Keratinocyte (primary cell): Measurements from ENCODE around the gene TMEM187. TPM values are rescaled to one million over a fixed set of nuclear protein-coding genes. Genes with fewer than 3 reads are reported as not detected.

Experiments used
- DNase-seq: peaks from one replicate; pipeline ENCODE4 v3.0.0-alpha.2; 2011; ENCODE audit warnings: low read depth, missing footprints, low spot score
- FAIRE-seq: peaks from 2 replicates; lab custom pipeline; 2011; peaks lifted over from hg19 to GRCh38; lab: Jason Lieb, UNC
- H2AFZ ChIP-seq: 2 replicates; pipeline ENCODE4 v1.6.0; 2012; ENCODE audit warnings: low read length, control low read depth, inconsistent platforms; ENCODE audit not compliant: control insufficient read depth
- H3K27ac ChIP-seq: 2 replicates; pipeline ENCODE4 v1.5.1; 2011; ENCODE audit warnings: low read length; ENCODE audit not compliant: control insufficient read depth, insufficient read depth
- H3K27me3 ChIP-seq: 3 replicates; pipeline ENCODE4 v1.6.0; 2011; ENCODE audit warnings: low read length; ENCODE audit not compliant: control insufficient read depth, insufficient read depth; ENCODE audit errors: extremely low read depth
- H3K36me3 ChIP-seq, 2 experiments: 2 replicates in 1 of 2; 3 replicates in 1 of 2; pipeline ENCODE4 v1.5.1; 2011; ENCODE audit warnings: low read length in 2 of 2, mild to moderate bottlenecking in 1 of 2; ENCODE audit not compliant: control insufficient read depth in 2 of 2, insufficient read depth in 2 of 2; ENCODE audit errors: extremely low read depth in 1 of 2
- H3K4me1 ChIP-seq: 3 replicates; pipeline ENCODE4 v1.5.1; 2011; ENCODE audit warnings: low read length; ENCODE audit not compliant: control insufficient read depth, insufficient read depth; ENCODE audit errors: extremely low read depth
- H3K4me2 ChIP-seq: 3 replicates; pipeline ENCODE4 v1.6.0; 2011; ENCODE audit warnings: low read depth, low read length; ENCODE audit not compliant: control insufficient read depth, insufficient read depth; ENCODE audit errors: extremely low read depth
- H3K4me3 ChIP-seq, 3 experiments: fragments of 200-600 bp in 1 of 3; sonication (generic) in 1 of 3; 2 replicates in 2 of 3; 3 replicates in 1 of 3; pipeline ENCODE4 v1.5.1; 2011 to 2016; ENCODE audit warnings: low read length in 3 of 3, mild to moderate bottlenecking in 3 of 3, control low read depth in 2 of 3, inconsistent platforms in 1 of 3, low read depth in 1 of 3, mixed read lengths in 1 of 3, mixed run types in 1 of 3, moderate library complexity in 1 of 3; ENCODE audit not compliant: control insufficient read depth in 2 of 3, insufficient read depth in 2 of 3; ENCODE audit errors: extremely low read depth in 1 of 3
- H3K79me2 ChIP-seq: 2 replicates; pipeline ENCODE4 v1.6.0; 2012; ENCODE audit warnings: low read length; ENCODE audit not compliant: control insufficient read depth, insufficient read depth
- H3K9ac ChIP-seq: 3 replicates; pipeline ENCODE4 v1.6.0; 2011; ENCODE audit warnings: low read length; ENCODE audit not compliant: control insufficient read depth, insufficient read depth; ENCODE audit errors: extremely low read depth
- H3K9me1 ChIP-seq: 3 replicates; pipeline ENCODE4 v1.6.0; 2011; ENCODE audit warnings: low read length; ENCODE audit not compliant: control insufficient read depth, insufficient read depth; ENCODE audit errors: extremely low read depth
- H3K9me3 ChIP-seq: 2 replicates; pipeline ENCODE4 v1.5.1; 2012; ENCODE audit warnings: low read depth, low read length; ENCODE audit not compliant: control insufficient read depth
- H4K20me1 ChIP-seq: 3 replicates; pipeline ENCODE4 v1.6.0; 2011; ENCODE audit warnings: low read length; ENCODE audit not compliant: control insufficient read depth, insufficient read depth; ENCODE audit errors: extremely low read depth
- EZH2 ChIP-seq: IDR thresholded peaks from one replicate; pipeline ENCODE4 v1.6.1; 2012; ENCODE audit warnings: inconsistent platforms, mild to moderate bottlenecking, low read length, moderate library complexity
- dilution Hi-C: fragments of 300-500 bp; cut with MboI; formaldehyde crosslinking; loops from one replicate; pipeline ENCODE4 v1.7.0; 2020; ENCODE audit warnings: low sequenced_read_pairs; ENCODE audit not compliant: extremely low pct_ligation_motif_present
- polyA plus RNA-seq, 5 experiments: library from polyadenylated mRNA; depleted of rRNA in 3 of 5; stranded (reverse) in 3 of 5; stranded (forward) in 1 of 5; unstranded in 1 of 5; fragments of >200 nt; gene quantifications; 1 replicate in 1 of 5; 2 replicates in 3 of 5; 3 replicates in 1 of 5; pipeline versions ENCODE4 v1.2.1 to v1.2.3, GENCODE V29; 2011 to 2012; ENCODE audit warnings: missing spikeins in 2 of 5, low read depth in 1 of 5, low replicate concordance in 1 of 5
- TF ChIP-seq, protein P1 (sequence below), 3 experiments: IDR thresholded peaks in 1 of 3; conservative IDR thresholded peaks in 1 of 3; optimal IDR thresholded peaks in 1 of 3; 2 replicates in 2 of 3; 3 replicates in 1 of 3; pipeline versions ENCODE3 to v1.5.1; 2011; ENCODE audit warnings: low read length in 3 of 3, mild to moderate bottlenecking in 3 of 3, moderate library complexity in 2 of 3, control low read depth in 1 of 3, inconsistent platforms in 1 of 3; ENCODE audit not compliant: insufficient read depth in 2 of 3; ENCODE audit errors: extremely low read depth in 1 of 3

Gene TMEM187
- polyA plus RNA-seq, 1 donor (not counting 4 experiments of a cell fraction or from before 2014, with no cell fraction given): 6.6 TPM

- Histone ChIP-seq H3K4me2 (no peak overlapping the region), H3K9me1 (no peaks in the 10 kb centered on the region), H2AFZ (no peak overlapping the region), H3K79me2 (peaks cover 4% of the 10 kb centered on the region), H3K36me3 (peaks cover 1 to 8% of the 10 kb centered on the region in 2 experiments), H3K4me1 (no peaks in the 10 kb centered on the region), H3K27me3 (no peaks in the 10 kb centered on the region), H4K20me1 (no peaks in the 10 kb centered on the region), H3K27ac (no peak overlapping the region), H3K9me3 (no peaks in the 10 kb centered on the region), H3K4me3 (no peak overlapping the region), H3K9ac (no peak overlapping the region)
- no peak for TF ChIP-seq EZH2
- TF ChIP-seq, protein P1, sequence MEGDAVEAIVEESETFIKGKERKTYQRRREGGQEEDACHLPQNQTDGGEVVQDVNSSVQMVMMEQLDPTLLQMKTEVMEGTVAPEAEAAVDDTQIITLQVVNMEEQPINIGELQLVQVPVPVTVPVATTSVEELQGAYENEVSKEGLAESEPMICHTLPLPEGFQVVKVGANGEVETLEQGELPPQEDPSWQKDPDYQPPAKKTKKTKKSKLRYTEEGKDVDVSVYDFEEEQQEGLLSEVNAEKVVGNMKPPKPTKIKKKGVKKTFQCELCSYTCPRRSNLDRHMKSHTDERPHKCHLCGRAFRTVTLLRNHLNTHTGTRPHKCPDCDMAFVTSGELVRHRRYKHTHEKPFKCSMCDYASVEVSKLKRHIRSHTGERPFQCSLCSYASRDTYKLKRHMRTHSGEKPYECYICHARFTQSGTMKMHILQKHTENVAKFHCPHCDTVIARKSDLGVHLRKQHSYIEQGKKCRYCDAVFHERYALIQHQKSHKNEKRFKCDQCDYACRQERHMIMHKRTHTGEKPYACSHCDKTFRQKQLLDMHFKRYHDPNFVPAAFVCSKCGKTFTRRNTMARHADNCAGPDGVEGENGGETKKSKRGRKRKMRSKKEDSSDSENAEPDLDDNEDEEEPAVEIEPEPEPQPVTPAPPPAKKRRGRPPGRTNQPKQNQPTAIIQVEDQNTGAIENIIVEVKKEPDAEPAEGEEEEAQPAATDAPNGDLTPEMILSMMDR (optimal IDR thresholded peaks at IDR 0.05 in 1 of 3, IDR thresholded peaks at IDR 0.05 in 1 of 3, conservative IDR thresholded peaks at IDR 0.05 in 1 of 3; ENCODE audit: extremely low read depth in 1 of 3, insufficient read depth in 2 of 3, low read length in 3 of 3): no peak
- DNase-seq (no peak), FAIRE-seq (no peak)
- dilution Hi-C loops: no loop called here
Observed at GRCh38 chrX:154012336-154012991, 39.9 kb downstream of the TMEM187 start.

DNA sequence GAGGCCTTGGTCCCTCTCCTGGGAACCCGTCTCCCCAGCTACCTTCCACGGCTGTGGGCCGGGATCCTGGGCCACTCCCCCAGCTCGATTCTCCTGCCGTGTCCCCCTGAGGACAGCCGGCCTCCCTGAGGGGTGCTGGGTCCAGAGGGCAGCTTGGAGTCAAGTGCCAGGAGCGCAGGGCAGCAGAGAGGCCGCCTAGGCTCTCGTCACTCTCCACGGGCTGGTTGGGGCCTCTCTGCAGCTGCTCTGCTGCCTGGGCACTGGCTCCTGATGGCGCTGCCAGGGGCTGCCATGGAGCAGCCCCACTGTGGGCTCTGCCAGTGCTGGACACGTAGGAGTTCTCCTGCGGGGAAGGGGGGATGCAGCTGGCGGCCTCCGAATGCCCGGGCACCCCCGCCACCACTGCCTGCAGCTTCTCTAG lies 40.5 kb downstream of the TMEM187 start:
- Histone ChIP-seq H3K4me3 (no peak overlapping the region), H3K4me2 (no peak overlapping the region), H2AFZ (no peak overlapping the region), H3K27me3 (no peaks in the 10 kb centered on the region), H3K9ac (no peak overlapping the region), H3K9me3 (no peaks in the 10 kb centered on the region), H3K27ac (no peak overlapping the region), H4K20me1 (no peaks in the 10 kb centered on the region), H3K4me1 (no peaks in the 10 kb centered on the region), H3K79me2 (peaks cover 7% of the 10 kb centered on the region), H3K36me3 (peaks cover 1 to 8% of the 10 kb centered on the region in 2 experiments), H3K9me1 (no peaks in the 10 kb centered on the region)
- DNase-seq (no peak), FAIRE-seq (no peak)
- no peak for TF ChIP-seq EZH2
- TF ChIP-seq, protein P1 (optimal IDR thresholded peaks at IDR 0.05 in 1 of 3, IDR thresholded peaks at IDR 0.05 in 1 of 3, conservative IDR thresholded peaks at IDR 0.05 in 1 of 3; ENCODE audit: extremely low read depth in 1 of 3, insufficient read depth in 2 of 3, low read length in 3 of 3): no peak
- dilution Hi-C loops: no loop called here
